ENCODE data around the gene LPIN2. TPM values are rescaled to one million over a fixed set of nuclear protein-coding genes. Genes with fewer than 3 reads are reported as not detected.

The LPIN2 gene
- total RNA-seq = 31.4 and 31.5 TPM in 2 replicates

GRCh38 chr18:3013024-3013804 lies at the start of gene LPIN2:
Gene LPIN2, minus strand, starts transcription at chr18:3013144. Its CDS starts 52,304 bp downstream, at chr18:2960840.

Other genes starting within 250 kb of the LPIN2 start
- gene EMILIN2, start 166.1 kb downstream of the LPIN2 start, total RNA-seq = 1.4 and 2.4 TPM in 2 replicates
- gene MYOM1, start 206.8 kb upstream of the LPIN2 start, total RNA-seq = 0.43 and 2.4 TPM in 2 replicates
- 1,097 and 1,572 TPM in 2 replicates for gene MYL12A, start 234.7 kb upstream of the LPIN2 start, total RNA-seq
- gene MYL12B, start 249.0 kb upstream of the LPIN2 start, total RNA-seq = 629 and 827 TPM in 2 replicates

Data from dermis lymphatic vessel endothelial cell (primary cell).